HG03280 (cell line): Measurements from ENCODE around the gene SPIRE1.
A peak's percentile ranks its signal among the peaks of the same experiment; 100 is the strongest.

Experiments used
- ATAC-seq: cut with Tn5 transposase; IDR thresholded peaks from one replicate; pipeline ENCODE4 v1.9.1; 2021; ENCODE audit warnings: mild to moderate bottlenecking, moderate library complexity; ENCODE audit not compliant: unreplicated experiment

Gene SPIRE1

DNA sequence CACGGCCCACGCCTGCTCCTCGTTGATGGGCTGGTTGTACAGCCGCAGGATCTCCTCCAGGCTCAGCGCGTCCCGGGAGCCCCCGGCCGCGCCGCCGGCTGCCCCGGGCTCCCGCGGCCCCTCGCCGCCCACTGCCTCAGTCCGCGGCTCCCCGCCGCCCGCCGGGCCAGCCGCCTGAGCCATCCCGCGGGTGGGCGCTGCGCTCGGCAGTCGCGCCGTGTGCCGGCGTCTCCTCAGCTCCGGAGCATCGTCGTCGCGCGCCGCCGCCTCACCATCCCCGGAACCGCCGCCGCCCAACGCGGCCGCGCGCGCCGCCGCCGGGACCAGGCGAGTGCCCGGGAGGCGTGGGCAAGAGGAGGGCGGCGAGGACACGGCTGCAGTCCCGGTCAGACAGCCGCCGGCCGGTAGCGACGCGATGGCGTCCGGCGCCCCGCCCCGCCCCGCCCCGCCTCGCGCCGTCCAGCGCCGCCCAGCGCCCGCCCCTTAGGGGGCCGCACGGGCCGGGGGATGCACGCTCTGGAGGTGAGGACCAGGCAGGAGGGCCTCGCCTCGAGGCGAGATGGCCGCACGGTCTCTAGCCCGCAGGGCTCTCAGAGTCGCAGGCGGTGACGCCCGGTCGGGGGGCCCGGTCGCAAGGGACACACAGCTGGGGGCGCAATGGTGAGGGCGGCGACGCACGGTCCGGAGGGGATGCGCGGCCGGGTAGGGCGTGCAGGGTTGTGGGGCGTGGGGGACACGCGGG, at the start of gene SPIRE1:
Gene SPIRE1 (minus strand): TSS at position 424 of the 742 bp plus-strand sequence. CDS start 241 bp downstream, at position 183.
- ATAC-seq: peak; percentile 44

DNA sequence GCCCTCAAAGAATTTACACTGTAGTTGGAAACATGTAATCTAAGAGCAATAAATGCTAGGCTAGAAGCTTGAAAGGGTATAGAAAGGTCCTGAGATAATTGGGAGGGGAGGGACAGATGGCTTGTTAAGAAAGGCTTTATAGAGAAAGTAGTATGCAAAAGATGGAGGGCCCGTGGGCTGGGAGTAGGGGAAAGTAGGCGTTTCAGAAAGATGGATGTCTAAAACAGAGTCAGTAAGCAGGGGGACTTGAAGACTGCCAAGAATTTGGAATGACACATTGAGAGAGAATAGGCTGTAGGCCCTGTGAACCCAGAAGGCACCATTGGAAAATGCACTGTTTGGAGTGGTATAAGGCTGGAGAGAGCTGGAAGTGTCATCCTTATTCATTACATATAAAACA, 45.8 kb upstream of the SPIRE1 start:
- no peak for ATAC-seq

DNA sequence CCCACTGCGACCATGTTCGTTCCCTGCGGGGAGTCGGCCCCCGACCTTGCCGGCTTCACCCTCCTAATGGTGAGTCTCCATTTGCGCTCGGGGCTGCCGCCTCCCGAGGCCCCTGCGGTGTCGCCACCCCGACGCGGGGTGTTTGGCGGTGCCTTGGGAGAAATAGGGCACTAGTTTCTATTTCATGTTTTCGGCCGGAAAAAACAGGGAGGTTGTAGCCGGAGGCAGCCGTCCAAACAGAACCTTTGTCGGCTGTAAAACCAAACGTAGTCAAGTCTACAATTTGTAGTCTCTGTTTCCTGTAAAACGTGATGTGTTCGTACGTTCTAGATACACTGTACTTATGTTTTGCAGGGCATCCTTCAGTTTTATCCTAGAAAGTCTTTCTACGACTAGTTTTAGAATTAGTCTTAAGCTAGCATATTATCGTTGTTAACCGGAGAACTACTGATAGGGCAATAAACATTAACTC, 45.2 kb upstream of the SPIRE1 start:
- ATAC-seq: peak; percentile 20

DNA sequence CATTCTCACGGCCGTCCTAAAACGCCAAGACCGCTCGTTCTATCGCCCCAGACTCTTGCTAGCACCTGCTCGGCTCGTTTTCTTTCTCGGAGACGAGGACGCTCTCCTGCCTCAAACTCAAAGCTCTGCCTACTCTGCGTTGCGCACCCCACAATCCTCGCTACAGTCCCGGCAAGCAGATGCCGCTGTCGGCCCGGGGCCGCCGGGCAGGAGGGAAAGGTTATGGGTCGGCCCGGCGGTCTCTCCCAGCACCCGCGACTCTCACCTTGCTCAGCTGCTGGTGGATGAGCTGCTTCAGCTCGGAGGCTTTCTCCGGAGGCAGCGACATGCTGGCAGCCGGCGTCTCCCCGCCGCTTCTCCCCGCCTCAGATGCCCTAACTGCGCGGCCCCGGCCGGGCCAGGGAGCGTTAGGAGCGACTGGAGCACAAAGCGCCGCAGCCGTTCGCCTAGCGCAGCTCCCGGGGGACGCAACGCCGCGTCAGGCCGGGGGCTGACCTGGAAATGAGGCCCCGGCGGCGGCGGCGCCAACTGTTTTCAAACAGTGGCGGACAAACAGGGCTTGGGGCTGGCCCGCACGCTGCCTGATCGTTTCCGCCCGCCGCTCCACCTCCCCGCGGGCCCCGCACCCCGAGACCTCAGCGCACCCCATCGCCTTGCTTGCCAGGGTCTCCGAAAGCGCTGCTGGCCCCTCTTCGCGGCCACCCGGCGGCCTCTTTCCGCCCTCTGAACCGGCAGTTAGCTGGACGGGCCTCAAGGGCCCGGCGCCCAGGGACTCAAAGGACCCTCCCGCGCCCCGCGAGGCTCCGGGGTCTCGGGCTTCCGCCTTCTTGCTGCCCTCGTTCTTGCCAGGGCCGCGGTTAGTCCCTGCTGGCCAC, 44.6 kb upstream of the SPIRE1 start, which contains the start of the genes CEP76 and PSMG2:
Gene CEP76 (minus strand): TSS at position 503 of the 875 bp plus-strand sequence. CDS start 175 bp downstream, at position 328.
Gene PSMG2 (plus strand): TSS at position 822 of the 875 bp plus-strand sequence. CDS start 66 bp downstream, outside the sequence.
- peak; percentile 78 for ATAC-seq

DNA sequence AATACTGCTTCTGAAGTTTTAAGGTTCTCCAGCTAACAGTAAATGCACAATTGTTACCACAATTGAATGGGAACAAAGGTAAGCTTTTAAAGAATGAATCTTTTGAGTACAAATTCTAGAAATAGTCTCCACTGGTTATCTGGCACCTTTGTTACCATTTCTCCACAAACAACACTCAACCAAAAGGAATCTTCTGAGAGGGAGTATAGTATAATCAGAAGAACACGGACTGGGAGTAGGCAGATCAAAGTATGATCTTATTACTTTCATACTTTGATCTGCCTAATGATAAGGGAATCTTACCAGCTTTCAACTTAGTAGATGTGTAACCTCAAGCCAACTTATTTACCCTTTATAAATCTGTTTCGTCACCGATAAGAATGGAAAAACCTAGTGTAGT, 43.3 kb upstream of the SPIRE1 start:
- no peak for ATAC-seq

DNA sequence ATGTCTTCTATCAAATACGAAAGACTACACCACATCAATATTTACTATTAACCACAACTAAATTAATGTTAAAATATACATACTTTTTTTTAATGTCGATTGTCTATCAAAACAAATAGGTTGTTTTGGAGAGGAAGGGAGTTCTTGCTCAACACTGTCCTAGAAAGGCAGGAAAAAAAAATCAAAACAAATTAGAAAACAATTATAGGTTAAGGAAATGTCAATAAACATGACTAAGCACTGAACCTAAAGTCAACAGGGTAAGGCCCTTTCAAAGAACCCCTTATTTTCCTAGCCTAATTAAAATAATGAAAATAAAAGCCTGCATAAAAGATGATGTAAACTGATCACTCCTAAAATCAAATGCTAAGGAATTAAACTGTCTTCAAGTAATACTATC, 41.8 kb upstream of the SPIRE1 start:
- ATAC-seq: no peak

DNA sequence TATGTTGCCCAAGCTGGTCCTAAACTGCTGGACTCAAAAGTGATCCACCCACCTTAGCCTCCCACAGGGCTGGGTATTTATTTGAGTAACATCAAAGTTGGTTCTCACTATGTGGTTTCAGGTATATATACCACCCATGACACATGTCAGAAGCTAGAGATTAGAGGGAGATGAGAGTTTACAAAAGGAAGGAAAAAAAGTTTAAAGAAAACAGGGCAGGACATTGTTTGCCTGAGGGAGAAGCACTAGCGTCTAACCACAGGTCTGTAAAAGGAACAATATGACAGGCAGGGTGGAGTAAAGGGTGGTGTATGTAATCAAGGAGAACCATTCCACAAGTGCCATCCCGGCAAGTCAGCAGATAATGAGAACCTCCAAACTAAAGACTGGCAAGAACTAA, 36.1 kb upstream of the SPIRE1 start:
- ATAC-seq: no peak

DNA sequence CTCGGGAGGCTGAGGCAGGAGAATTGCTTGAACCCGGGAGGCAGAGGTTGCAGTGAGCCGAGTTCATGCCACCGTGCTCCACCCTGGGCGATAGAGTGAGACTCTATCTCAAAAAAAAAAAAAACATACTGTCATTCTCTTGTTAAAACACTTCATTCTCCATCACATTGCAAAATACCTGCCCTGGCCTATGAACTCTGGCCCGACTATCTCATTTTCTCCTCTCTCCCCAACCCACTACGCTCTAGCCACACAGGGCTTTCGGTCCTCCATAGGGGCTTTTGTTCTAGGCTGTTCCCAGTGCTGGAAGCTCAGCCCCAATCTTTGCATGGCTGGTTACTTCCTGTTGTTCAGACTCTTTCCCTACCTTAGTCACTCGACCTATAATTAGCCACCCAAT, 34.3 kb upstream of the SPIRE1 start:
- ATAC-seq: no peak

DNA sequence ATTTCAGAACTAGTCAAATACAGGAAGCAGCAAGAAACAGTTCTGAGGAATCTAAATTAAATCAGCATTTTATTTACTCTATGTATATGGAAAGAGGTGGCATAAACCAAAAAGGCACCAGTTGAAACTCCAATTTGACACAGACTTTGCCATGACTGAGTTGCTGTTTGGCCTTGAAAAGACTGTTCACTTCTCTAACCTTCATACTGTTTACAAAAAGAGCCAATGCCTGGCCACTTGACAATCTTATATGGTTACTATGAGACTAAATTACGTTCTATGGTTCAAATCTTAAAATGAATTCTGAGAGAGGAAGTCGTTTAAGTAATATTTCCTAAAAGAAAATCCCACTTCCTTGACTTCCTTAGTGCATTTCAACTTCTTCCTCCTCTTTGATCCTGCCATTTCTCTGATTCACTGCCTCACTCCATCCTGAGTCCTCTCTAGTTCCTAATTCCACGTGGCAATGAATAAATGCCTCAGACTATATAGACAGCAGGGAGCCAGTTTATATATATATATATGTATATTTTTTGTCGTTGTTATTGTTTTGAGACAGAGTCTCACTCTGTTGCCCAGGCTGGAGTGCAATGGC, 31.4 kb upstream of the SPIRE1 start:
- no peak for ATAC-seq

DNA sequence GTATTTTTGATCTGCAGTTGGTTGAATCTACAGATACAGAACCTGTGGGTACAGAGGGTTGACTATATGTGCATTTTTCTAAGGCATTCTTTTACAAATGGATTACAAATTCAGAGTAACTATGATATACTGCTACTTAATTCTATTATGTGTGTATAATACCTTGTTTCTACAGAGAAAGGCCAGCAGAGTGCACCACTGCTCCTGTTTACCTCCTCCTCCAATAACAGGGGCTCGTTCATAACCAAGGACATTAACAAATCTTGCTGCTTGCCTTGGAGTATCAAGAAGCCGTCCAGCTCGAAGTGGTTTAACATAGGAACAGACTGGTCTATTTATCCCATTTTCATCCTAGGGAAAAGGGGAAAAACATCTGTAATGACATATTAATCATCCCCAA, 28.2 kb upstream of the SPIRE1 start:
- no peak for ATAC-seq

DNA sequence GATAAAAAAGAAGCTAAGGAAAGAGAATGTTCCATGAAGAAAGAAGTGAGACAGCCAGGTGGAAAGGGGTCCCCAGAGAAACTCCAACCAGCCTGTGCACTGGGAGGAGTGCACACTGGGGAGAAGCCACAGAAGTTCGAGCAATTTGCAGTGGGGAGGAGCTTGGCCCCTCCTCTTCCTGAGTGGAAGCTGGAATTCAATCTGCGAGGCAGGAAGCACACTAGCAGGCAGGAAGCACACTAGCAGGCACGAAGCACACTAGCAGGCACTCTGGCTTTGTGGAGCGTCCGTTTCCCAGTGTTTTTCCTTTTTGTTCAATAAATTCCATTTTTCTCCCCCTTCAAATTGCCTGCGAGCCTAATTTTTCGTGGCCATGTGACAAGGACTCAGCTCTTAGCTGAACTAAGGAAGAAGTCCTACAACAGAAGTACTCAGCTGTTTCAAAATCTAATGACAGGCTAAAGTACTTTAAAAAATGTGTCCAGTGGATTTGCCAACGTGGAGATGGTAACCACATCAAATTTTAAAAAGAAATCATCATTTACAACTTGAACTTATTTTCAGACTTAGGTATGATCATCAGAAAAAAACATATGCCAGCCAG, 21.4 kb upstream of the SPIRE1 start:
- ATAC-seq: no peak

DNA sequence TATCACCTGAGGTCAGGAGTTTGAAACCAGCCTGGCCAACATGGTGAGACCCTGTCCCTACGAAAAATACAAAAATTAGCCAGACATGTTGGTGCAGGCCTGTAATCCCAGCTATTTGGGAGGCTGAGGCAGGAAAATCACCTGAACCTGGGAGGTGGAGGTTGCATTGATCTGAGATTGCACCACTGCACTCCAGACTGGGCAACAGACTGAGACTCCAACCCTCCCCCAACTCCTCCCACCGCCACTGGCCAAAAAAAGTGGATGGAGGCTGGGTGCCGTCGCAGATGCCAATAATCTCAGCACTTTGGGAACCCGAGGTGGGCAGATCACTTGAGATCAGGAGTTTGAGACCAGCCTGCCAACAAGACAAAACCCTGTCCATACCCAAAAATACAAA, 10.1 kb upstream of the SPIRE1 start:
- ATAC-seq: no peak

DNA sequence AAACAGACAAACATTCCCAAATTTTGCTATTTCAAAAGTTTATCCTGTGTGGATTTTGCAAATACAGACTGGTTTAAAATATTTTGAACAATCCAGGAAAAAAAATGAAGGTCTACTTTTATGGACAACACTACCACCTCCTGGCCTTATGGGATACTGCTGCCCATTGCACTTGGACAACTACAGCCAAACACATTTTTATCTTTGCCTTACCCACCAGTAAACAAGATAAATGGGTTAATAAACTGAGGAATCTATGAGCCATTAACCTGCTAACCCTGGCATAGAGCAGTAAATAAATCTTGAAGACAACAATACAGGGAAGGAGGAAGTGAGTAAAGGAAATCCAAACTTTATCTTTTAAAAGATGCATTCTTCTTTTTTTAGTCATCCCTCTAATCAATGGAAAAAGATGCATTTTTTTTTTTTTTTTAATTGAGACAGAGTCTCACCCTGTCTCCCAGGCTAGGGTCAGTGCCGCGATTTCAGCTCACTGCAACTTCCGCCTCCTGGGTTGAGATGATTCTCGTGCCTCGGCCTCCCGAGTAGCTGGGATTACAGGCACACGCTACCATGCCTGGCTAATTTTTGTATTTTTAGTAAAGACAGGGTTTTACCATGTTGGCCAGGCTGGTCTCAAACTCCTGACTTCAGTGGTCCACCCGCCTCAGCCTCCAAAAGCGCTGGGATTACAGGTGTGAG, 2.1 kb upstream of the SPIRE1 start:
- ATAC-seq: no peak

DNA sequence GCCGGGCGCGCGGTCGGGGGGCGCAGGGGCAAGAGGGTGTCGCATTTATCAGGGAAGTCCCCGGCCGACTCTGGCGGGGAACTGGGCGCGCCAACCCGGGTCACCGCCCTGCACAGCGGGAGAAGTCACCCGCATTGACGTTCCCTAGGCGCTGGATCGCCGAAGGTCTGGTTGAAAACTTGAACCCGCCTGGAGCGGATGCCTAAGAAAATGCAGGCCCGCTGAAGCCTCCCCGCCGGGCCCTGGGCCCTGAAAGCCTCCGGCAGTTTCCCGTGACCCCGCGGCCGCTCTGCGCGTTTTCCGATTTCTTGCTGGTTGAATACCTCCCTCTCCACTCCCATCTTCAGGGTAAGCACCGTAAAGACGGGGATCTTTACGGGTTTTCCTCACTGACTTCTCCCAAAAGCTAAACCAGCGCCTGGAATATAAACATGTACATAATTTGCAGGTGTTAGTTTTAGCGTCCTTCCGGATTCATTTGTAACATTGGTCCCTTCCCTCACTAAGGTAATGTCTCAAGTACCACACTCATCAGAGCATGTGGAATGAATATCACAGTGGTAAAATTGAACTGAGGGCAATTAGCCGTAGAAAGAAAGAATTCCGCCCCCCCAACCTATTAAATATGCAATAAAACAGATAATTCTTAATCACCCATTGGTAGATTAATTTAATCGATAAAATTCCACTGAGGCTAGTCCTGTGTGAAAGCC, 675 bp upstream of the SPIRE1 start:
- ATAC-seq: peak; percentile 11

DNA sequence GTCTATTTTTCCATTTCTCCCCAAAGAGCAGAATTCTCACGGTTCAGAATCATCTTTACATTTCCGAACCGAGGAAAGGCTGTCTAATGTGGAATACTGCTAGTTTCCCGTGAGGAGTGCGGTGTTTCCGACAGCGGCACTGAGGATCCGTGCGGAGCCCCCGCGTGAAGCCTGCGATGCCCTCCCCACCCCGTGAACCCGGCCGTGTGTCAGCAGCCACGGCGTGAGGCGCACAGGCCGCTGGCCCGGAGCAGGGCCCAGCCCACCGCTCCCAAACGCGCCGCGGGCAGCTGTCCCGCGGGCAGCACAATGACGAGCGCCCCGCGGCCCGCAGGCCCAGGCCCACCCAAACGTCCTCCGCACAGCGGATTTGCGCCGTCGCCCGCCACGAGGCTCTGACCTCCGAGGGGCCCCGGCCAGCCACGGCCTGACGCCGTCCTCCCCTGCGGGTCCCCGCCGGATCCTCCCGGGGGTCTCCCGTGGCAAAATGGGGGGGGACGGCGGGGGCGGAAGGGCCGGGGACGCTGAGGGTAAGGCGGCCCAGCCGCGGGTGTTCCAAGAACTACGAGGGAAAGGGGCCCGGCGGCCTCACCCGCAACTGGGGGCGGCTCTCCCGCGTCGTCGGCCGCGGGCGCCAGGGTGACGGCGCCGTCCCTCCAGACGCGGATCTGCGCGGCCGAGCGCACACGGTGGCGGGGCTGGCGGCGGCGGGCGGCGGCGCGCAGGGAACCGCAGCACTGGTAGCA, 796 bp downstream of the SPIRE1 start:
- peak; percentile 40 for ATAC-seq

DNA sequence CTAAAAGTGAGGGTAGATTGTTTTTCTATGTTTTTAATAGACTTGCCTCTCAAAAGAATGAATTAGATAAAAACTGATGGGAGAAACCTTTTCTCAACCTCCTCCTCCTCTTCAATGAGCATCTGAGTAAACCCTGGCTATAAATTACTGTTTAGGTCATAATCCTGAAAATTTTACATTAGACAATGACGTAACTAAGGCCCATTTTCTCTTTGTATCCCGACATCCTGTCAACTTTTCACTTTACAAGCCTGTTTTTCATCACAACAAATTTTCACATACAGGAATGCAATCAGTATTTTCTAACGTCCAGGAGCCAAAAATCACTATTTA, 1.3 kb downstream of the SPIRE1 start:
- no peak for ATAC-seq

DNA sequence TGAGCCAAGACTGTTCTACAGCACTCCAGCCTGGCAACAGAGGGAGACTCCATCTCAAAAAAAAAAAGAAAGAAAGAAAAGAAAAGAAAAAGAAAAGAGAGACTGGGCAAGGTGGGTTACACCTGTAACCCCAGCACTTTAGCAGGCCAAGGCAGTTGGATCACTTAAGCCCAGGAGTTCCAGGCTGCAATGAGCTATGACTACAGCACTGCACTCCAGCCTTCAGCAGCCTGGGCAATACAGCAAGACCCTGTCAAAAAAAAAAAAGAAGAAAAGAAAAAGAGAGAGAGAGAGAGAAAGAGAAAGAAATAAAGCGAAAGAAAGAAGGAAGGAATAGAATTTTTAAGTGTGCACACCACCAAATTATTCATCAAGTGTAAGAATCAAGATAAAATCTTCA, 2.9 kb downstream of the SPIRE1 start:
- ATAC-seq: no peak

DNA sequence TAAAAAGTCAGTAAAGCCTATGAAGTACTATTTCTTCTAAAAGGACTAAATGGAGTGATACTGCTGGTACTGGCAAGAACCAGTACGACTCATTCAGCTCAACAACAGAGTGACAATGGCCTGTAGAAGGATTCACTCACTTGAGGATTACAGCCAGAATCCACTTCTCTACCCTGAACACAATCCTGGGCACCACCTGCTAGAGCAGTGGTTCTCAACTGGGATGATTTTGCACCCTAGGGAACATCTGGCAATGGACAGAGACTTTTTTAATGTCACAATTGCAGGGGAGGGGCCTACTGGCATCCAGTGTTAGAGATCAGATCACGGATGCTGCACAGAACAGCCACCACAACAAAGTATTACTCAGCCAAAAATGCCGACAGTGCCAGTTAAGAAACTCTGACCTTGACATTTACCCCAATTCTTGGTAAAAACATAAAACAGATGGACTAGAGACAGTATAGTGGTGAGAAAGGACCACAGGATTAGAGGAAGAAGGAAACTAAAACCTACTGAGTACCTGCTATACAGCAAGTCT, 5.0 kb downstream of the SPIRE1 start:
- ATAC-seq: no peak

DNA sequence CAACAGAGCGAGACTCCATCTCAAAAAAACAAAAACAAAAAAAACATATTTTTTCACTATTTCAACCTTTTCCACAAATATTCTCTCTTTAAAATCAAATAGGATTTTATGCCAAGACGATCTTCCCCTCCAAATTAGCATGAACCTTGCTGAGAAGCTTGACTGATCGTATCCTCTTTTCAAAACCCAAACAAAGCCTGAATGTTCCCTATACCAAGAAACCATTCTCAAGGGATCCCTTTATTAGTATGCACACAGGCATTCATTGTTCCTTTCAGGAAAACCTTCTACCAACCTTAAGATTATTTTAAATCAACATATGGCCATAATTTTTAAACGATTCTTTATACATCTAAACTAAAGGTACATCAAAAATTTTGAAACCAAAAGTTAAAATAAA, 6.3 kb downstream of the SPIRE1 start:
- ATAC-seq: no peak
